ENCODE results near the gene KDSR. TPM values are rescaled to one million over a fixed set of nuclear protein-coding genes. Genes with fewer than 3 reads are reported as not detected.

The KDSR gene
- total and polyA plus RNA-seq, 4 donors: 11.3 to 37.2 (median 31.4) TPM

DNA sequence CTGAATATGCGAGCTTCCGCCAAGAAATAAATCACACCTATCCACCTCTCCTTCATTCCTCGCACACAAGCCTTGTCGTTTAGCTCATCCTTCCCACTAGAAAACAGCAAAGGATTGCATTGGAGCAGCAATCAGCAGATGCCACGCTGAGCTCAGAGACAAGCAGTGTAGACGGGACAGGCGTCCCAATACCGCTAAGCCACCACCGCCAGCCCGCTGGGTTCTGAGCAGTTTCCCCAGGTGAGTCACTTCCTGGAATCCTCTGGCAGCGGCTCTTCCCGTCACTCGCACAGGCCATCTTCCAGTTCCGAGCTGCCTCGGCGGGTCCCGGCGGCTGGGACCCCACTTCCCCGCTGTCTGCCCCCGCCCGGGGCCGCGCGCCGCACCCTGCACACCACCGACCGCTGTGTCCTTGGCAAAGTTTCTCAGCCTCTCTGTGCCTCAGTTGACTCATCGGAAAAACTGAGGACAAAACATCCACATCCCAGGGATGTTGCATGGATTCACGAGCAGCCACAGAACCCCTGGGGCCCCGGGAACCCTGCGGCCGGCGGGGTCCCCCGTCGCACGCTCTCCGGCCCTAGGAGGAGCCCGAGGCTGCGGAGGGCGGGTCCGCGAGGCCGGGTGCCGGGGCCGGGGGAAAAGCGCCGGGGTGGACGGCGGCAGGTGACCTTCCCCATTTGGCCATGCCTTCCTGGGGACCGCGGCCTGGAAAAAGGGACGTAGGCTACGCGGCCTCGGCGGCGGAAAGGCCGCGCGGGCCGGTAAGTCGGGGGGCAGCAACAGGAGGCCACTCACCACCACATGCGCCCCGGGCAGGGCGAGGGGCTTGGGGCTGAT lies 573 bp downstream of the KDSR start:
- DNase-seq (ENCODE audit: low spot score): peak; percentile 36
- H3K36me3 ChIP-seq (ENCODE audit: control insufficient read depth in 4 of 4, insufficient read depth in 3 of 4, low read depth in 1 of 4, low read length in 3 of 4): peaks cover 2 to 10% (median 6%) of the 10 kb centered on the region in 4 donors
- peak overlapping the region; percentile 82 to 96 (median 84) for H3K4me3 ChIP-seq (ENCODE audit: low read depth in 1 of 3, low read length in 3 of 3)
- peak overlapping the region; percentile 97 to 99 for H3K27ac ChIP-seq (ENCODE audit: low read depth in 1 of 2, low read length in 2 of 2)
- H3K4me1 ChIP-seq (ENCODE audit: control insufficient read depth in 4 of 4, insufficient read depth in 4 of 4, low read length in 3 of 4): peaks cover 2 to 16% (median 4%) of the 10 kb centered on the region in 4 donors
- H3K9ac ChIP-seq (ENCODE audit: low read depth in 1 of 2, low read length in 2 of 2): peak overlapping the region; percentile 72 to 97
- no peaks in the 10 kb centered on the region for H3K27me3 ChIP-seq (ENCODE audit: control insufficient read depth in 4 of 4, insufficient read depth in 4 of 4, low read length in 3 of 4)
- WGBS: under 1% methylated on average over 65 of the region's 65 CpGs
- peaks cover 0 to 2% (median 0%) of the 10 kb centered on the region in 4 donors for H3K9me3 ChIP-seq (ENCODE audit: control insufficient read depth in 4 of 4, low read length in 3 of 4)
- TF ChIP-seq HNF4A (conservative IDR thresholded peaks at IDR 0.05) (no peak), JUND (IDR thresholded peaks at IDR 0.05) (peak in 1 of 2 donors; percentile 54), FOXA1 (IDR thresholded peaks at IDR 0.05) (no peak), YY1 (IDR thresholded peaks at IDR 0.05) (peak; percentile 22), RXRA (IDR thresholded peaks at IDR 0.05) (no peak), MAX (IDR thresholded peaks at IDR 0.05) (peak; percentile 15), SP1 (IDR thresholded peaks at IDR 0.05) (no peak), GABPA (IDR thresholded peaks at IDR 0.05 in 1 of 2, conservative IDR thresholded peaks at IDR 0.05 in 1 of 2) (peak in 1 of 2 donors; percentile 29), FOXA2 (IDR thresholded peaks at IDR 0.05) (no peak), EGR1 (IDR thresholded peaks at IDR 0.05; ENCODE audit: low read depth in 2 of 2) (no peak)
- TF ChIP-seq, protein P1, sequence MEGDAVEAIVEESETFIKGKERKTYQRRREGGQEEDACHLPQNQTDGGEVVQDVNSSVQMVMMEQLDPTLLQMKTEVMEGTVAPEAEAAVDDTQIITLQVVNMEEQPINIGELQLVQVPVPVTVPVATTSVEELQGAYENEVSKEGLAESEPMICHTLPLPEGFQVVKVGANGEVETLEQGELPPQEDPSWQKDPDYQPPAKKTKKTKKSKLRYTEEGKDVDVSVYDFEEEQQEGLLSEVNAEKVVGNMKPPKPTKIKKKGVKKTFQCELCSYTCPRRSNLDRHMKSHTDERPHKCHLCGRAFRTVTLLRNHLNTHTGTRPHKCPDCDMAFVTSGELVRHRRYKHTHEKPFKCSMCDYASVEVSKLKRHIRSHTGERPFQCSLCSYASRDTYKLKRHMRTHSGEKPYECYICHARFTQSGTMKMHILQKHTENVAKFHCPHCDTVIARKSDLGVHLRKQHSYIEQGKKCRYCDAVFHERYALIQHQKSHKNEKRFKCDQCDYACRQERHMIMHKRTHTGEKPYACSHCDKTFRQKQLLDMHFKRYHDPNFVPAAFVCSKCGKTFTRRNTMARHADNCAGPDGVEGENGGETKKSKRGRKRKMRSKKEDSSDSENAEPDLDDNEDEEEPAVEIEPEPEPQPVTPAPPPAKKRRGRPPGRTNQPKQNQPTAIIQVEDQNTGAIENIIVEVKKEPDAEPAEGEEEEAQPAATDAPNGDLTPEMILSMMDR (IDR thresholded peaks at IDR 0.05; ENCODE audit: low read depth, low read length, missing input control): no peak
- TF ChIP-seq, protein P2, sequence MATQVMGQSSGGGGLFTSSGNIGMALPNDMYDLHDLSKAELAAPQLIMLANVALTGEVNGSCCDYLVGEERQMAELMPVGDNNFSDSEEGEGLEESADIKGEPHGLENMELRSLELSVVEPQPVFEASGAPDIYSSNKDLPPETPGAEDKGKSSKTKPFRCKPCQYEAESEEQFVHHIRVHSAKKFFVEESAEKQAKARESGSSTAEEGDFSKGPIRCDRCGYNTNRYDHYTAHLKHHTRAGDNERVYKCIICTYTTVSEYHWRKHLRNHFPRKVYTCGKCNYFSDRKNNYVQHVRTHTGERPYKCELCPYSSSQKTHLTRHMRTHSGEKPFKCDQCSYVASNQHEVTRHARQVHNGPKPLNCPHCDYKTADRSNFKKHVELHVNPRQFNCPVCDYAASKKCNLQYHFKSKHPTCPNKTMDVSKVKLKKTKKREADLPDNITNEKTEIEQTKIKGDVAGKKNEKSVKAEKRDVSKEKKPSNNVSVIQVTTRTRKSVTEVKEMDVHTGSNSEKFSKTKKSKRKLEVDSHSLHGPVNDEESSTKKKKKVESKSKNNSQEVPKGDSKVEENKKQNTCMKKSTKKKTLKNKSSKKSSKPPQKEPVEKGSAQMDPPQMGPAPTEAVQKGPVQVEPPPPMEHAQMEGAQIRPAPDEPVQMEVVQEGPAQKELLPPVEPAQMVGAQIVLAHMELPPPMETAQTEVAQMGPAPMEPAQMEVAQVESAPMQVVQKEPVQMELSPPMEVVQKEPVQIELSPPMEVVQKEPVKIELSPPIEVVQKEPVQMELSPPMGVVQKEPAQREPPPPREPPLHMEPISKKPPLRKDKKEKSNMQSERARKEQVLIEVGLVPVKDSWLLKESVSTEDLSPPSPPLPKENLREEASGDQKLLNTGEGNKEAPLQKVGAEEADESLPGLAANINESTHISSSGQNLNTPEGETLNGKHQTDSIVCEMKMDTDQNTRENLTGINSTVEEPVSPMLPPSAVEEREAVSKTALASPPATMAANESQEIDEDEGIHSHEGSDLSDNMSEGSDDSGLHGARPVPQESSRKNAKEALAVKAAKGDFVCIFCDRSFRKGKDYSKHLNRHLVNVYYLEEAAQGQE (IDR thresholded peaks at IDR 0.05): no peak
- TF ChIP-seq, protein P3, sequence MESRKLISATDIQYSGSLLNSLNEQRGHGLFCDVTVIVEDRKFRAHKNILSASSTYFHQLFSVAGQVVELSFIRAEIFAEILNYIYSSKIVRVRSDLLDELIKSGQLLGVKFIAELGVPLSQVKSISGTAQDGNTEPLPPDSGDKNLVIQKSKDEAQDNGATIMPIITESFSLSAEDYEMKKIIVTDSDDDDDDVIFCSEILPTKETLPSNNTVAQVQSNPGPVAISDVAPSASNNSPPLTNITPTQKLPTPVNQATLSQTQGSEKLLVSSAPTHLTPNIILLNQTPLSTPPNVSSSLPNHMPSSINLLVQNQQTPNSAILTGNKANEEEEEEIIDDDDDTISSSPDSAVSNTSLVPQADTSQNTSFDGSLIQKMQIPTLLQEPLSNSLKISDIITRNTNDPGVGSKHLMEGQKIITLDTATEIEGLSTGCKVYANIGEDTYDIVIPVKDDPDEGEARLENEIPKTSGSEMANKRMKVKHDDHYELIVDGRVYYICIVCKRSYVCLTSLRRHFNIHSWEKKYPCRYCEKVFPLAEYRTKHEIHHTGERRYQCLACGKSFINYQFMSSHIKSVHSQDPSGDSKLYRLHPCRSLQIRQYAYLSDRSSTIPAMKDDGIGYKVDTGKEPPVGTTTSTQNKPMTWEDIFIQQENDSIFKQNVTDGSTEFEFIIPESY (IDR thresholded peaks at IDR 0.05): no peak

DNA sequence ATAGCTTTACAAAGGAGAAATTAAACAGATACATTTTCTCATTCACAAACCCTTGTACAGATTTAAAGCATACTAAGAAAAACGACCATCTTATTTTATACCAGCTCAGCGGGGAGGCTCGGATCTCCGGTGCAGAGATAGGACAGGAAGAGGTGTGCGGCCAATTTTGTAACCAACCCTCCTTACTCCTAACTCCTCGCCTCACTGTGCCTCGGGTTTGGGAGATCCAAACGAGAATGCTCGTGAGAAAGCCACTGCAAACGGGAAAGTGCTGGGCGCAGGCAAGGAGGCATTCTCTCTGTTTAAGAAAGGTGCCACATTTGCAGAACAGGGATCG lies 1.2 kb downstream of the KDSR start:
- peaks cover 0 to 2% (median 0%) of the 10 kb centered on the region in 4 donors for H3K9me3 ChIP-seq (ENCODE audit: control insufficient read depth in 4 of 4, low read length in 3 of 4)
- H3K4me3 ChIP-seq (ENCODE audit: low read depth in 1 of 3, low read length in 3 of 3): peak overlapping the region; percentile 82 to 96 (median 84)
- peak overlapping the region; percentile 69 to 97 for H3K9ac ChIP-seq (ENCODE audit: low read depth in 1 of 2, low read length in 2 of 2)
- H3K4me1 ChIP-seq (ENCODE audit: control insufficient read depth in 4 of 4, insufficient read depth in 4 of 4, low read length in 3 of 4): peaks cover 2 to 16% (median 4%) of the 10 kb centered on the region in 4 donors
- no peak for DNase-seq (ENCODE audit: low spot score)
- 3% methylated on average over 12 of the region's 12 CpGs for WGBS
- H3K27ac ChIP-seq (ENCODE audit: low read depth in 1 of 2, low read length in 2 of 2): peak overlapping the region; percentile 97 to 99
- no peaks in the 10 kb centered on the region for H3K27me3 ChIP-seq (ENCODE audit: control insufficient read depth in 4 of 4, insufficient read depth in 4 of 4, low read length in 3 of 4)
- peaks cover 2 to 14% (median 8%) of the 10 kb centered on the region in 4 donors for H3K36me3 ChIP-seq (ENCODE audit: control insufficient read depth in 4 of 4, insufficient read depth in 3 of 4, low read depth in 1 of 4, low read length in 3 of 4)
- TF ChIP-seq, protein P4, sequence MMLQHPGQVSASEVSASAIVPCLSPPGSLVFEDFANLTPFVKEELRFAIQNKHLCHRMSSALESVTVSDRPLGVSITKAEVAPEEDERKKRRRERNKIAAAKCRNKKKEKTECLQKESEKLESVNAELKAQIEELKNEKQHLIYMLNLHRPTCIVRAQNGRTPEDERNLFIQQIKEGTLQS (IDR thresholded peaks at IDR 0.05): no peak
- TF ChIP-seq, protein P3 (IDR thresholded peaks at IDR 0.05): no peak
- TF ChIP-seq RXRA (IDR thresholded peaks at IDR 0.05) (no peak), JUND (IDR thresholded peaks at IDR 0.05) (no peak), MAX (IDR thresholded peaks at IDR 0.05) (no peak), SP1 (IDR thresholded peaks at IDR 0.05) (no peak), YY1 (IDR thresholded peaks at IDR 0.05) (no peak), TAF1 (conservative IDR thresholded peaks at IDR 0.05) (no peak)
- TF ChIP-seq, protein P2 (IDR thresholded peaks at IDR 0.05): no peak

All from liver (tissue), 9 donors.